CD4-positive, alpha-beta T cell treated with Interleukin-6 for 4 hours (primary cell): ENCODE measurements around the gene ATP2C2.

Experiments used
- DNase-seq: peaks from one replicate; pipeline ENCODE4 v3.0.0-alpha.2; 2020; ENCODE audit warnings: mixed read lengths

The ATP2C2 gene

GRCh38 chr16:84453061-84453752 is 84.9 kb downstream of the ATP2C2 start:
- no peak for DNase-seq

- DNase-seq = no peak
These were observed 86.3 kb downstream of the ATP2C2 start for GRCh38 chr16:84454611-84455010.

GRCh38 chr16:84455031-84455430 is 86.7 kb downstream of the ATP2C2 start:
- DNase-seq = no peak

DNA sequence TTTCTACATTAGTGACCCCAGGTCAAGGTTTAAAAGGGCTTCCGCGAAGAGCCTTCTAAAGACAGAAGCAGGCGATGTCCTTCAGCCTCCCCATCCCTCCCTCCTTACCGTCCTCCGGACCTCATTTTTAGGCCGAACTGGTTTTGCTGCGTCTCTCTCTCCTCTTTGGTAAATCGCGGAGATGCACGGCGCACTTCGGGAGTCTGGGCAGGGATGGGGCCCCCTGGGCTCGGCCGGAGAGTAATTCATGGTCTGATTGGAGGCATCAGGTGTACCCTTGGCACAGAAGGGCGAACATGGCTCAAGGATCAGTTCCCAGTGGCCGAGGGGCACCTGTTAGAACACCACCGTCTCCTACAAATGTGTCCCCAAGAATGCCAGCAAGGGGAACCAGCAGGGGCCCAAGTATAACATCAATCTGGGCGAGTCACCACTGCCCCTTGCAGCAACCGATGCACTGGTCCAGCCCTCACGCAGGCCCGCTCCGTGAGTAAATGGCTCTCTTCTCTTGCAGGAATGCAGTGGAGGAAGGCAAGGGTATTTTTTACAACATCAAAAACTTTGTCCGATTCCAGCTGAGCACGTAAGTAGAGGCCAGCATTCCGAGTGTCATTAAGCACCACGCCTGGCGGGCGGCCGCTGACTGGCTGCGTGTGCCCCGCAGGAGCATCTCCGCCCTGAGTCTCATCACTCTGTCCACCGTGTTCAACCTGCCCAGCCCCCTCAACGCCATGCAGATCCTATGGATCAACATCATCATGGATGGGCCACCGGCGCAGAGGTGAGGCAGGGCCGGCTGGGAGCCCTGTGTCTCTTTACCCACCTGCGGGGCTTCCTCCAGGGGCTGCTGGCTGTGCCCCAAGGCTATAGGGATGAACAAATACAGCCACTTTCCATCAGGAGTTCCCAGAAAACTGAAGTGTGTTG is 90.5 kb downstream of the ATP2C2 start:
- DNase-seq = no peak

- DNase-seq = no peak
These were observed 91.2 kb downstream of the ATP2C2 start for GRCh38 chr16:84459533-84459894.

- no peak for DNase-seq
These were observed 91.6 kb downstream of the ATP2C2 start for GRCh38 chr16:84459941-84460405.

GRCh38 chr16:84460406-84461028 is 92.2 kb downstream of the ATP2C2 start:
- no peak for DNase-seq

GRCh38 chr16:84461029-84461412 is 92.7 kb downstream of the ATP2C2 start:
- DNase-seq = no peak

DNA sequence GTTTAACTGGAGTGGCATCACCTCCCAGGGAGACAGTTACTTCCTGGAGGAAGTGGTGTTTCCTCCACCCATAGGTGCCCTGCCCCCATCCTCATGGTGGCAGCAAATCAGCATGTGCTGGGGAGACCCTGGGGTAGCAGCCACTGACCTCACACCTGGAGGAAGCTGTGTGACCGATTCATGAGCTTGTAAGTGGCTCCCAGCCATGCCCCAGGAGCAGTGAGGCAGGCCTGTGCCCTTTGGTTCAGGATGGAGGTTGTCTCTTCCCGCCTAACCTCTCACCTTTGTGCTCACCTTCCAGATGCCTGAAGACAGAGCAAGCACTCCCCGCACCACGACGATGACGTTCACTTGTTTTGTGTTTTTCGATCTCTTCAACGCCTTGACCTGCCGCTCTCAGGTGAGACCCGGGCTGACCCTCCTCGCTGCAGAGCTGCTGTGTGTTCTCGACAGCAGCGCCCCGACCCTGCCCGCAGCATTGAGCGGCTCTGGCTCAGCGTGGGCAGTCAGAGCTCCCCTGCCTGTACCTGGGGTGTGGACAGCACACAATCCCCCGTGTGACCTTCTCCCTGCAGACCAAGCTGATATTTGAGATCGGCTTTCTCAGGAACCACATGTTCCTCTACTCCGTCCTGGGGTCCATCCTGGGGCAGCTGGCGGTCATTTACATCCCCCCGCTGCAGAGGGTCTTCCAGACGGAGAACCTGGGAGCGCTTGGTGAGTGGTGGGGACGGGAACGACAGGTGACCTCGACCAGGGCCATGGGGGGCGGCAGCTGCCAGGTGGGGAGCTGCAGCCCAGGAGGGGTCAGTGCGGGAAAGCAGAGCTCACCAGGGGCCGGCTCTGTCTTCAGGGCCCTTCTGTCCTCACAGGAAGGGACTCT is 93.3 kb downstream of the ATP2C2 start:
- DNase-seq = no peak

DNA sequence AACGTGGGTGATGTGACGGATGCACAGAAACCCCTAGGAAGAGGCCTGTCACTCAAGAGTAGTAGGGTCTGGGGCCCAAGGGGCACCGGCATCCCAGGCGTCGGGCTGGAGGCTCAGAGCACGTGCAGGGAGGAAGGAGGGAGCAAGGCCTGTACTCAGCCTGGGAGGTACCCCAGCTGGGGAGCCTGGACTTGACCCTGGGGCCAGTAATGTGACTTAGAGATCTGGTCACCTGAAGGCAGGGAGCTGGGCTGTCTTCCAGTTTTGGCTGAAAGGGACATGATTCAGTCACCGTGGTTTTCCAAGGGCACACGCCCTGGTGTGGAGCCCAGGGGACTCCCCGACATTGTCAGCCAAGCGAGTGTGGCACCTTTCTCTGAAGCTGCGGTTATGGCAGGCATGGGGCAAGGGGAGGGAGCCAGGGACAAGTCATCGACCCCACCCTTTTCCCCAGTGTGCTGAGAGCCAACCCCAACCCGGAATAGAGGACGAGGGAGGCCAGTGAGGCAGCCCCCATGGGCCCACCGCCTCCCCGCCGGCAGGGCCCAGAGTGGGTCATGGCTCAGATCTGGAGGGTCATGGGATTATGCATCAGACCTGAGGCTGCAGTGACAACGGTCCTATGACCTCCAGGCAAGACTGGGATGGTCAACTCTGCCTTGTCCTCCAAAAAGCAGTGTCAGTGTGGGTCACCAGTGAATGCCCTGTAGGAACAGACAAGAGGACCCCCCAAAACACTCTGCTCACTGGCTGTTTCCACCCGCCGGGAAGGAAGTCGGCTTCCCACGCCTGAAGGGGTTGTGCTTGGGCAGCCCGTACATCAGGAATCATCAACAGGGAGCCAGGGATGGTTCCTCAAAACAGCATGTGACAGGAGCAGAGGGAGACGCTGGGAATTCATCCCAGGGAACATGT is 94.2 kb downstream of the ATP2C2 start:
- no peak for DNase-seq

- no peak for DNase-seq
These were observed 94.9 kb downstream of the ATP2C2 start for GRCh38 chr16:84463221-84463620.

GRCh38 chr16:84464116-84464515 is 95.8 kb downstream of the ATP2C2 start:
- no peak for DNase-seq

DNA sequence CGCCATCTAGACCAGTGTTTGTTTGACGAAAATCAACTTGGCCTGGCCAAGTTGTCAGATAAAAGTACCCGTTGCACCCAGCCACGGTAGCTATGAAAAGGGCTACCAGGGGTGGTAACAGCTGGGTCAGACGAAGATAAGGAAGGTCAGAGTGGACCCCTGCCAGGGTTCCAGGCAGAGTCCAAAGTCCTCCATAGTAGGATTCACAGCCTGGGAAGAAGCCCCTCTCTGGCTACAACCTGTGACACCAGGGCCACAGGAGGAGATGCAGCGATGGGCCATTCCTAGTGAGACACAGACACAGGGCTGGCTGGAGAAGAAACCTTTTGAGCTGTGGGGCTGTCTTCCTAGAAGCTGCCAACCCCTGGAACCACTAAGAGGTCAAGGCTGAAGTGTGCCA is 96.8 kb downstream of the ATP2C2 start:
- no peak for DNase-seq

DNA sequence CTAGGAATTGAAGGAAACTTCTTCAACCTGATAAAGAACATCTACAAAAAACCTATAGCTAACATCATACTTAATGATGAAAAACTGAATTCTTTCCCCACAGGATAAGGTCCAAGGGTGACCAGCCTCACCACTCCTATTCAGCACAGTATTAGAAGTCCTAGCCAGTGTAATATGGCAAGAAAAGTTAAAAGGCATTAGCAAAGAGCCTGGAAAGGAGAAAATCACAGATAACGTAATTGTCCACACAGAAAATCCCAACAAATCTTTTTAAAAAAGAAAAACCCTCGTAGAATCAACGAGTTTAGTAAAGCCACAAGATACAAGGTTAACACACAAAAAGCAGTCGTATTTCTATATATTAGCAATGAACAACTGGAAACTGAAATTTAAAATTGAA is 98.4 kb downstream of the ATP2C2 start:
- DNase-seq = no peak

- DNase-seq = no peak
These were observed 98.9 kb downstream of the ATP2C2 start for GRCh38 chr16:84467256-84467655.

GRCh38 chr16:84467709-84468108 is 99.4 kb downstream of the ATP2C2 start:
- no peak for DNase-seq

- no peak for DNase-seq
These were observed 103.0 kb downstream of the ATP2C2 start for GRCh38 chr16:84471316-84471715.

GRCh38 chr16:84471966-84472365 is 103.6 kb downstream of the ATP2C2 start:
- no peak for DNase-seq

DNA sequence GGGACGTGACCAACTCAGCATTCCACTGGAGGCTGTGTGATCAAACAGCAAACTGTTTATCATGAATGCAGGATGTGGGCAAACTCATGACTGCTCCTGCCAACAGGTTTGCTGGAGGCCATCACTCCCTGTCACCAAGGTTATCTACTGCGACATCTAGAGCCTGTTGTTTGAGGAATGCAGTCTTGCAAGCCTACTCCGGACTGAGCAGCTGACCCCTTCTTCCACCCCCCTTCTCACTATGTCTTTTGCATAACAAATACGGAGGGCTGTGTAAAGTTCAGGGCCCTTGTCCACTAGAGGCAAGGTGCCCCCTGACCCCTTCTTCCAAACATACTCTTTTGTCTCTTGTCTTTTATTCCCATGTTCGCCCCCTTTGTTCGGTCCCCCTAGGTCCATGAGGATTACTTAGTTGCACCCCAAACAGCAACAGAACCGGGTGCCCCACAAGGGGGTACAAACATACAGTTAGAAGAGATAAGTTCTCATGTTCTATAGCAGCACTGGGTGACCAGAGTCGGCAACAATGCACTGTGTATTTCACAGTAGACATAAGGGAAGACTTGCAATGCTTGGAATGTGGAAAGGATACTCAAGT is 107.4 kb downstream of the ATP2C2 start:
- no peak for DNase-seq

DNA sequence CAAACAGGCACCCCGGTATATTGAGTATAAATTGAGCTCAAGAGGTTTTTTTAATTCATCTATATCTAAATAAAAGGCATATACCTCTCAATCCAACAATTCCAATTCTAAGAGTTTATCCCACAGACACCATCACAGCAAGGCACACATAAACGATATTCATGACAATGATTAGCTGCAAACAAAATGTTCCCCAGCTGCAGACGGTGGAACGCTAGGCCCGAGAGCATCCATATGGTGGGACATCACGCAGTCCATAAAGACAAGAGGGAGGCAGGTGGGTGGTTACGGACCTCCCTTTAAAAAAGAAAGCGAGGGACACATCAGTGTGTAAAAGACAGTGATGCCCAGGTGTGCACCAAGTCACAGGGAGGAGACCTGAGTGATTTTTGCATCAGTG is 108.1 kb downstream of the ATP2C2 start:
- no peak for DNase-seq

GRCh38 chr16:84477661-84478060 is 109.3 kb downstream of the ATP2C2 start:
- DNase-seq = no peak
